H1 (cell line): ENCODE measurements around the gene RFT1.

ENCODE experiments used
- BACH1 ChIP-seq: IDR thresholded peaks from 2 replicates; pipeline ENCODE4 v1.6.1; 2012; ENCODE audit warnings: low read length, improper control_type of control experiment
- CTCF ChIP-seq, 3 experiments: IDR thresholded peaks; 1 replicate in 2 of 3; 2 replicates in 1 of 3; pipeline versions ENCODE4 v1.5.1 to v1.6.1; 2011; ENCODE audit warnings: low read length in 3 of 3, mild to moderate bottlenecking in 3 of 3, inconsistent platforms in 2 of 3, low read depth in 1 of 3, moderate library complexity in 1 of 3; ENCODE audit not compliant: insufficient read depth in 1 of 3; ENCODE audit errors: control extremely low read depth in 1 of 3
- EP300 ChIP-seq, 2 experiments: IDR thresholded peaks; 1 replicate in 1 of 2; 2 replicates in 1 of 2; pipeline ENCODE4 v1.6.1; 2011 to 2012; ENCODE audit warnings: low read depth in 2 of 2, low read length in 2 of 2, mild to moderate bottlenecking in 2 of 2, borderline replicate concordance in 1 of 2, inconsistent platforms in 1 of 2, moderate library complexity in 1 of 2
- EZH2 ChIP-seq: fragments of 200-600 bp; sonication (generic); IDR thresholded peaks from 2 replicates; pipeline ENCODE4 v1.7.1; 2012; ENCODE audit warnings: low read depth, mild to moderate bottlenecking, moderate library complexity, low read length, inconsistent platforms; ENCODE audit not compliant: severe bottlenecking
- MAFK ChIP-seq: IDR thresholded peaks from 2 replicates; pipeline ENCODE4 v1.6.1; 2012; ENCODE audit warnings: low read depth, mild to moderate bottlenecking, improper control_type of control experiment, low read length
- POLR2A ChIP-seq, 2 experiments: IDR thresholded peaks; 1 replicate in 1 of 2; 2 replicates in 1 of 2; pipeline ENCODE4 v1.6.1; 2011; ENCODE audit warnings: low read depth in 2 of 2, low read length in 2 of 2, mild to moderate bottlenecking in 2 of 2; ENCODE audit errors: control extremely low read depth in 1 of 2
- TAF1 ChIP-seq: IDR thresholded peaks from 2 replicates; pipeline ENCODE4 v1.6.1; 2011; ENCODE audit warnings: mild to moderate bottlenecking, low read depth, low read length
- USF2 ChIP-seq: IDR thresholded peaks from 2 replicates; pipeline ENCODE4 v1.6.1; 2011; ENCODE audit warnings: low read length, improper control_type of control experiment
- YY1 ChIP-seq: IDR thresholded peaks from 2 replicates; pipeline ENCODE4 v1.6.1; 2011; ENCODE audit warnings: low read depth, mild to moderate bottlenecking, low read length

- TF ChIP-seq CTCF (IDR thresholded peaks at IDR 0.05; ENCODE audit: control extremely low read depth in 1 of 3, insufficient read depth in 1 of 3, low read depth in 1 of 3, low read length in 3 of 3) (no peak), BACH1 (no peak; the same call in 1 of the 2 replicates), POLR2A (IDR thresholded peaks at IDR 0.05; ENCODE audit: control extremely low read depth in 1 of 2, low read depth in 2 of 2, low read length in 2 of 2) (no peak), USF2 (no peak), EP300 (IDR thresholded peaks at IDR 0.05; ENCODE audit: borderline replicate concordance in 1 of 2, low read depth in 2 of 2, low read length in 2 of 2) (no peak), YY1 (no peak), TAF1 (0 out of 2 replicates have a peak, but pooled peaks have one; percentile 46), EZH2 (no peak), MAFK (no peak)
Observed at GRCh38 chr3:53045518-53046170, 84.6 kb downstream of the RFT1 start, which contains the start of gene SFMBT1.
